Uterus (tissue), 2 donors: ENCODE data around the gene RBMS1.

Source experiments
- POLR2A ChIP-seq, 2 donors: fragments of 450-650 bp; IDR thresholded peaks; one replicate each; pipeline ENCODE4 v1.6.1; 2016; ENCODE audit warnings: antibody characterized with exemption in 2 of 2, mild to moderate bottlenecking in 1 of 2, moderate library complexity in 1 of 2
- TF ChIP-seq, protein P1 (sequence below), 4 experiments: fragments of 200-600 bp in 2 of 4; fragments of 450-650 bp in 2 of 4; sonication (generic) in 2 of 4; IDR thresholded peaks; one replicate each; pipeline ENCODE4 v1.5.1; 2016 to 2019; ENCODE audit warnings: antibody characterized with exemption in 4 of 4, mild to moderate bottlenecking in 2 of 4, moderate library complexity in 1 of 4

- no peak for TF ChIP-seq POLR2A (IDR thresholded peaks at IDR 0.05)
- TF ChIP-seq, protein P1, sequence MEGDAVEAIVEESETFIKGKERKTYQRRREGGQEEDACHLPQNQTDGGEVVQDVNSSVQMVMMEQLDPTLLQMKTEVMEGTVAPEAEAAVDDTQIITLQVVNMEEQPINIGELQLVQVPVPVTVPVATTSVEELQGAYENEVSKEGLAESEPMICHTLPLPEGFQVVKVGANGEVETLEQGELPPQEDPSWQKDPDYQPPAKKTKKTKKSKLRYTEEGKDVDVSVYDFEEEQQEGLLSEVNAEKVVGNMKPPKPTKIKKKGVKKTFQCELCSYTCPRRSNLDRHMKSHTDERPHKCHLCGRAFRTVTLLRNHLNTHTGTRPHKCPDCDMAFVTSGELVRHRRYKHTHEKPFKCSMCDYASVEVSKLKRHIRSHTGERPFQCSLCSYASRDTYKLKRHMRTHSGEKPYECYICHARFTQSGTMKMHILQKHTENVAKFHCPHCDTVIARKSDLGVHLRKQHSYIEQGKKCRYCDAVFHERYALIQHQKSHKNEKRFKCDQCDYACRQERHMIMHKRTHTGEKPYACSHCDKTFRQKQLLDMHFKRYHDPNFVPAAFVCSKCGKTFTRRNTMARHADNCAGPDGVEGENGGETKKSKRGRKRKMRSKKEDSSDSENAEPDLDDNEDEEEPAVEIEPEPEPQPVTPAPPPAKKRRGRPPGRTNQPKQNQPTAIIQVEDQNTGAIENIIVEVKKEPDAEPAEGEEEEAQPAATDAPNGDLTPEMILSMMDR (IDR thresholded peaks at IDR 0.05) = no peak
Measured at GRCh38 chr2:160510617-160511016, 17.0 kb upstream of the RBMS1 start.
